ENCODE measurements around the gene CDC42EP3.

The CDC42EP3 gene

GRCh38 chr2:37615804-37616676 lies 55.4 kb downstream of the CDC42EP3 start:
- Mint-ChIP-seq H3K9me3 (no peaks in the 10 kb centered on the region), H3K36me3 (ENCODE audit: low read depth) (no peaks in the 10 kb centered on the region), H3K27ac (peak overlapping the region; percentile 47), H3K4me3 (no peak overlapping the region), H3K27me3 (no peaks in the 10 kb centered on the region), H3K4me1 (peaks cover 63% of the 10 kb centered on the region)
- ATAC-seq = peak; percentile 45
- DNase-seq = peak; percentile 51

GRCh38 chr2:37614061-37614738 lies 57.2 kb downstream of the CDC42EP3 start:
- Mint-ChIP-seq H3K27ac (peak overlapping the region; percentile 0), H3K9me3 (peaks cover under 1% of the 10 kb centered on the region), H3K4me1 (peaks cover 48% of the 10 kb centered on the region), H3K4me3 (no peak overlapping the region), H3K36me3 (ENCODE audit: low read depth) (no peaks in the 10 kb centered on the region), H3K27me3 (no peaks in the 10 kb centered on the region)
- DNase-seq (no peak), ATAC-seq (peak; percentile 80)

GRCh38 chr2:37612382-37612781 lies 59.1 kb downstream of the CDC42EP3 start:
- peaks cover 2% of the 10 kb centered on the region for H3K36me3 Mint-ChIP-seq (ENCODE audit: low read depth)
- no peak overlapping the region for H3K27ac Mint-ChIP-seq
- DNase-seq (no peak), ATAC-seq (no peak)
- no peaks in the 10 kb centered on the region for H3K27me3 Mint-ChIP-seq
- H3K4me1 Mint-ChIP-seq = peaks cover 39% of the 10 kb centered on the region
- H3K9me3 Mint-ChIP-seq = peaks cover 16% of the 10 kb centered on the region
- H3K4me3 Mint-ChIP-seq = no peak overlapping the region

- DNase-seq (no peak), ATAC-seq (no peak)
- Mint-ChIP-seq H3K27me3 (no peaks in the 10 kb centered on the region), H3K4me1 (peaks cover 23% of the 10 kb centered on the region), H3K9me3 (peaks cover 24% of the 10 kb centered on the region), H3K27ac (no peak overlapping the region), H3K4me3 (no peak overlapping the region), H3K36me3 (ENCODE audit: low read depth) (peaks cover 2% of the 10 kb centered on the region)
Observed at GRCh38 chr2:37610638-37611289, 60.7 kb downstream of the CDC42EP3 start.

- Mint-ChIP-seq H3K4me3 (no peak overlapping the region), H3K4me1 (peaks cover 13% of the 10 kb centered on the region), H3K36me3 (ENCODE audit: low read depth) (peaks cover 5% of the 10 kb centered on the region), H3K9me3 (peaks cover 29% of the 10 kb centered on the region), H3K27ac (no peak overlapping the region), H3K27me3 (no peaks in the 10 kb centered on the region)
- no peak for ATAC-seq
- no peak for DNase-seq
Observed at GRCh38 chr2:37609782-37610181, 61.7 kb downstream of the CDC42EP3 start.

GRCh38 chr2:37604716-37605115 lies 66.7 kb downstream of the CDC42EP3 start:
- peaks cover 8% of the 10 kb centered on the region for H3K36me3 Mint-ChIP-seq (ENCODE audit: low read depth)
- no peak for DNase-seq
- peaks cover 39% of the 10 kb centered on the region for H3K4me1 Mint-ChIP-seq
- H3K27me3 Mint-ChIP-seq = no peaks in the 10 kb centered on the region
- no peak for ATAC-seq
- H3K4me3 Mint-ChIP-seq = no peak overlapping the region
- H3K9me3 Mint-ChIP-seq = peaks cover 34% of the 10 kb centered on the region
- no peak overlapping the region for H3K27ac Mint-ChIP-seq

GRCh38 chr2:37602702-37603101 lies 68.7 kb downstream of the CDC42EP3 start:
- Mint-ChIP-seq H3K27ac (peak overlapping the region; percentile 58), H3K36me3 (ENCODE audit: low read depth) (peaks cover 14% of the 10 kb centered on the region)

GRCh38 chr2:37602040-37602439 lies 69.4 kb downstream of the CDC42EP3 start:
- peaks cover 14% of the 10 kb centered on the region for H3K36me3 Mint-ChIP-seq (ENCODE audit: low read depth)
- H3K4me3 Mint-ChIP-seq = peak overlapping the region; percentile 55
- DNase-seq = no peak
- no peak for ATAC-seq
- H3K4me1 Mint-ChIP-seq = peaks cover 46% of the 10 kb centered on the region
- peaks cover 26% of the 10 kb centered on the region for H3K9me3 Mint-ChIP-seq
- H3K27me3 Mint-ChIP-seq = no peaks in the 10 kb centered on the region
- H3K27ac Mint-ChIP-seq = peak overlapping the region; percentile 69

More at GRCh38 chr2:37602702-37603101, 68.7 kb downstream of the CDC42EP3 start:
- ATAC-seq (peak; percentile 36), DNase-seq (no peak)
- peak overlapping the region; percentile 31 for H3K4me3 Mint-ChIP-seq
- H3K4me1 Mint-ChIP-seq = peaks cover 46% of the 10 kb centered on the region
- peaks cover 27% of the 10 kb centered on the region for H3K9me3 Mint-ChIP-seq
- no peaks in the 10 kb centered on the region for H3K27me3 Mint-ChIP-seq

GRCh38 chr2:37601569-37601968 lies 69.9 kb downstream of the CDC42EP3 start:
- H3K9me3 Mint-ChIP-seq = peaks cover 29% of the 10 kb centered on the region
- H3K36me3 Mint-ChIP-seq (ENCODE audit: low read depth) = peaks cover 14% of the 10 kb centered on the region
- no peak for DNase-seq
- H3K4me3 Mint-ChIP-seq = peak overlapping the region; percentile 55
- ATAC-seq = no peak
- peak overlapping the region; percentile 69 for H3K27ac Mint-ChIP-seq
- no peaks in the 10 kb centered on the region for H3K27me3 Mint-ChIP-seq
- peaks cover 46% of the 10 kb centered on the region for H3K4me1 Mint-ChIP-seq

GRCh38 chr2:37600735-37601134 lies 70.7 kb downstream of the CDC42EP3 start:
- peaks cover 25% of the 10 kb centered on the region for H3K9me3 Mint-ChIP-seq
- ATAC-seq (peak; percentile 40), DNase-seq (no peak)
- peaks cover 14% of the 10 kb centered on the region for H3K36me3 Mint-ChIP-seq (ENCODE audit: low read depth)
- H3K27me3 Mint-ChIP-seq = no peaks in the 10 kb centered on the region
- H3K27ac Mint-ChIP-seq = peak overlapping the region; percentile 77
- peak overlapping the region; percentile 55 for H3K4me3 Mint-ChIP-seq
- H3K4me1 Mint-ChIP-seq = peaks cover 46% of the 10 kb centered on the region

GRCh38 chr2:37599688-37600525 lies 71.5 kb downstream of the CDC42EP3 start:
- ATAC-seq = peak; percentile 46
- Mint-ChIP-seq H3K4me1 (peaks cover 46% of the 10 kb centered on the region), H3K4me3 (peak overlapping the region; percentile 66), H3K27me3 (no peaks in the 10 kb centered on the region), H3K27ac (peak overlapping the region; percentile 77), H3K9me3 (peaks cover 28% of the 10 kb centered on the region), H3K36me3 (ENCODE audit: low read depth) (peaks cover 13% of the 10 kb centered on the region)
- DNase-seq = peak; percentile 32

- no peak for ATAC-seq
- Mint-ChIP-seq H3K4me3 (no peak overlapping the region), H3K4me1 (peaks cover 31% of the 10 kb centered on the region), H3K27me3 (no peaks in the 10 kb centered on the region), H3K36me3 (ENCODE audit: low read depth) (peaks cover 6% of the 10 kb centered on the region), H3K9me3 (peaks cover 27% of the 10 kb centered on the region), H3K27ac (no peak overlapping the region)
- DNase-seq = no peak
Observed at GRCh38 chr2:37593694-37594093, 77.7 kb downstream of the CDC42EP3 start.

GRCh38 chr2:37593024-37593423 lies 78.4 kb downstream of the CDC42EP3 start:
- peaks cover 37% of the 10 kb centered on the region for H3K4me1 Mint-ChIP-seq
- no peak overlapping the region for H3K27ac Mint-ChIP-seq
- no peak for ATAC-seq
- peaks cover 2% of the 10 kb centered on the region for H3K36me3 Mint-ChIP-seq (ENCODE audit: low read depth)
- no peak overlapping the region for H3K4me3 Mint-ChIP-seq
- H3K27me3 Mint-ChIP-seq = no peaks in the 10 kb centered on the region
- H3K9me3 Mint-ChIP-seq = peaks cover 26% of the 10 kb centered on the region
- no peak for DNase-seq
